IMR-90 (cell line): ENCODE results near the gene ADAMTS9. TPM values are rescaled to one million over a fixed set of nuclear protein-coding genes. Genes with fewer than 3 reads are reported as not detected.

Experiments used
- ATAC-seq: fragments of 200-7000 bp; cut with Tn5 transposase; 2 replicates; pipeline ENCODE4 v1.9.1; 2020; ENCODE audit warnings: low read depth, mild to moderate bottlenecking, moderate library complexity
- BruUV-seq: library from RNA; stranded (reverse); fragments of 400-500 nt; replicated peaks from 2 replicates; lab custom pipeline; 2021; lab: Mats Ljungman, UMichigan
- CTCF ChIA-PET: fragments of 300-600 bp; formaldehyde crosslinking; extraction: SDS; loops from one replicate; lab custom pipeline; 2021; ENCODE audit warnings: antibody characterized with exemption; lab: Yijun Ruan, JAX
- POLR2A ChIA-PET: fragments of 300-600 bp; sonication (Branson Sonifier 250); formaldehyde crosslinking; loops from one replicate; lab custom pipeline; 2022; ENCODE audit warnings: antibody characterized with exemption; ENCODE audit not compliant: unreplicated experiment; lab: Charles Lee
- DNase-seq: peaks from one replicate; pipeline ENCODE4 v3.0.0; 2013
- H2AFZ ChIP-seq: replicated peaks from 2 replicates; pipeline ENCODE3; 2013; ENCODE audit warnings: low read length, mild to moderate bottlenecking; ENCODE audit not compliant: poor library complexity
- H2AK5ac ChIP-seq: 2 replicates; pipeline ENCODE4 v1.6.1; 2013; ENCODE audit warnings: low read depth, low read length, inconsistent platforms
- H2AK9ac ChIP-seq: replicated peaks from 2 replicates; pipeline ENCODE3; 2013; ENCODE audit warnings: mild to moderate bottlenecking, low read depth, low read length, moderate library complexity; ENCODE audit not compliant: poor library complexity
- H2BK120ac ChIP-seq: 2 replicates; pipeline ENCODE4 v1.6.1; 2013; ENCODE audit warnings: low read depth, low read length, inconsistent platforms
- H2BK15ac ChIP-seq: 3 replicates; pipeline ENCODE4 v1.6.1; 2013; ENCODE audit warnings: low read depth, low read length, inconsistent platforms
- H2BK20ac ChIP-seq: 2 replicates; pipeline ENCODE4 v1.6.1; 2013; ENCODE audit warnings: low read depth, mild to moderate bottlenecking, inconsistent platforms, low read length, moderate library complexity
- H2BK5ac ChIP-seq: 2 replicates; pipeline ENCODE4 v1.6.1; 2013; ENCODE audit warnings: mild to moderate bottlenecking, low read depth, low read length, inconsistent platforms; ENCODE audit not compliant: poor library complexity, severe bottlenecking
- H3K14ac ChIP-seq: replicated peaks from 2 replicates; pipeline ENCODE4 v1.6.1; 2013; ENCODE audit warnings: low read depth, low read length, inconsistent platforms
- H3K18ac ChIP-seq: 2 replicates; pipeline ENCODE4 v1.6.1; 2013; ENCODE audit warnings: low read depth, low read length, control low read depth
- H3K23ac ChIP-seq: 2 replicates; pipeline ENCODE4 v1.6.1; 2013; ENCODE audit warnings: low read depth, low read length, inconsistent platforms
- H3K27ac ChIP-seq: 2 replicates; pipeline ENCODE4 v1.5.1; 2013; ENCODE audit warnings: mild to moderate bottlenecking, control low read depth, low read length; ENCODE audit not compliant: insufficient read depth
- H3K27me3 ChIP-seq: 2 replicates; pipeline ENCODE4 v1.6.1; 2013; ENCODE audit warnings: low read length; ENCODE audit not compliant: control insufficient read depth, insufficient read depth
- H3K36me3 ChIP-seq: 2 replicates; pipeline ENCODE4 v1.6.1; 2013; ENCODE audit warnings: low read length, mixed read lengths; ENCODE audit not compliant: control insufficient read depth, insufficient read depth
- H3K4ac ChIP-seq: 2 replicates; pipeline ENCODE4 v1.6.1; 2013; ENCODE audit warnings: low read depth, low read length, inconsistent platforms
- H3K4me1 ChIP-seq: 2 replicates; pipeline ENCODE4 v1.6.1; 2013; ENCODE audit warnings: low read length, mixed read lengths; ENCODE audit not compliant: control insufficient read depth, insufficient read depth
- H3K4me2 ChIP-seq: 2 replicates; pipeline ENCODE4 v1.6.1; 2013; ENCODE audit warnings: low read depth, mild to moderate bottlenecking, control low read depth, low read length, moderate library complexity
- H3K4me3 ChIP-seq: 2 replicates; pipeline ENCODE4 v1.5.1; 2013; ENCODE audit warnings: low read depth, mild to moderate bottlenecking, control low read depth, low read length, moderate library complexity; ENCODE audit not compliant: insufficient read depth
- H3K56ac ChIP-seq: 2 replicates; pipeline ENCODE4 v1.6.1; 2013; ENCODE audit warnings: low read length, inconsistent platforms; ENCODE audit not compliant: insufficient read depth; ENCODE audit errors: extremely low read depth
- H3K79me1 ChIP-seq, 2 experiments: 2 replicates each; pipeline ENCODE4 v1.6.1; 2013; ENCODE audit warnings: low read length in 2 of 2, inconsistent platforms in 1 of 2, low read depth in 1 of 2
- H3K9ac ChIP-seq: 2 replicates; pipeline ENCODE4 v1.6.1; 2013; ENCODE audit warnings: low read depth, low read length, control low read depth
- H3K9me1 ChIP-seq: 2 replicates; pipeline ENCODE4 v1.6.1; 2013; ENCODE audit warnings: low read length, inconsistent platforms; ENCODE audit not compliant: insufficient read depth
- H3K9me3 ChIP-seq: 2 replicates; pipeline ENCODE4 v1.6.1; 2013; ENCODE audit warnings: low read length; ENCODE audit not compliant: control insufficient read depth, insufficient read depth
- H4K20me1 ChIP-seq: 2 replicates; pipeline ENCODE4 v1.6.1; 2013; ENCODE audit warnings: low read length, inconsistent platforms; ENCODE audit not compliant: insufficient read depth
- H4K5ac ChIP-seq: 2 replicates; pipeline ENCODE4 v1.6.1; 2013; ENCODE audit warnings: mild to moderate bottlenecking, low read depth, low read length, control low read depth
- H4K8ac ChIP-seq, 2 experiments: 2 replicates each; pipeline ENCODE4 v1.6.1; 2013; ENCODE audit warnings: low read depth in 2 of 2, low read length in 2 of 2, control low read depth in 1 of 2, inconsistent platforms in 1 of 2
- H4K91ac ChIP-seq: 2 replicates; pipeline ENCODE4 v1.6.1; 2013; ENCODE audit warnings: low read depth, low read length, inconsistent platforms; ENCODE audit not compliant: insufficient read depth
- BHLHE40 ChIP-seq: fragments of 150-350 bp; IDR thresholded peaks from 2 replicates; pipeline ENCODE4 v1.6.1; 2016; ENCODE audit warnings: mild to moderate bottlenecking, low read depth, low read length
- CEBPB ChIP-seq: IDR thresholded peaks from 2 replicates; pipeline ENCODE4 v1.6.1; 2012; ENCODE audit warnings: low read depth, low read length, improper control_type of control experiment
- CHD1 ChIP-seq: IDR thresholded peaks from 2 replicates; pipeline ENCODE4 v1.6.1; 2012; ENCODE audit warnings: low read depth, low read length, improper control_type of control experiment
- FOS ChIP-seq: fragments of 150-350 bp; IDR thresholded peaks from 2 replicates; pipeline ENCODE4 v1.6.1; 2016; ENCODE audit warnings: low read depth, low read length
- MAFK ChIP-seq: IDR thresholded peaks from 2 replicates; pipeline ENCODE4 v1.6.1; 2012; ENCODE audit warnings: low read depth, low read length, improper control_type of control experiment
- MAZ ChIP-seq: IDR thresholded peaks from 2 replicates; pipeline ENCODE4 v1.6.1; 2012; ENCODE audit warnings: low read depth, mild to moderate bottlenecking, low read length, improper control_type of control experiment, moderate library complexity, borderline replicate concordance
- MXI1 ChIP-seq: IDR thresholded peaks from 2 replicates; pipeline ENCODE4 v1.6.1; 2012; ENCODE audit warnings: low read depth, mild to moderate bottlenecking, low read length, moderate library complexity, borderline replicate concordance
- NFE2L2 ChIP-seq: fragments of 150-350 bp; IDR thresholded peaks from 2 replicates; pipeline ENCODE4 v1.6.1; 2016; ENCODE audit warnings: low read depth, mild to moderate bottlenecking, low read length
- POLR2A ChIP-seq: IDR thresholded peaks from 2 replicates; pipeline ENCODE4 v1.6.1; 2012; ENCODE audit warnings: mild to moderate bottlenecking, low read depth, low read length
- RAD21 ChIP-seq: IDR thresholded peaks from 2 replicates; pipeline ENCODE4 v1.6.1; 2012; ENCODE audit warnings: low read length, improper control_type of control experiment
- RCOR1 ChIP-seq: IDR thresholded peaks from 2 replicates; pipeline ENCODE4 v1.6.1; 2012; ENCODE audit warnings: mild to moderate bottlenecking, low read length, improper control_type of control experiment; ENCODE audit not compliant: insufficient replicate concordance
- RFX5 ChIP-seq: IDR thresholded peaks from 2 replicates; pipeline ENCODE4 v1.8.0; 2012; ENCODE audit warnings: low read depth, mild to moderate bottlenecking, low read length, moderate library complexity
- SMC3 ChIP-seq: fragments of 150-350 bp; IDR thresholded peaks from 2 replicates; pipeline ENCODE4 v1.6.1; 2016; ENCODE audit warnings: low read depth, mild to moderate bottlenecking, antibody characterized with exemption, low read length, moderate library complexity
- WGBS, 2 experiments: methylation state at CpG; one replicate each; pipeline versions ENCODE4 v1.1.5 to v1.1.7; 2013; ENCODE audit warnings: missing lambda C conversion rate in 2 of 2; ENCODE audit not compliant: insufficient read length in 1 of 2; ENCODE audit errors: extremely low coverage in 2 of 2; 5-methylcytosine and 5-hydroxymethylcytosine counted together
- dilution Hi-C: fragments of 300-500 bp; cut with HindIII; formaldehyde crosslinking; loops from one replicate; pipeline ENCODE4 v1.14.3; 2018; ENCODE audit warnings: low sequenced_read_pairs; ENCODE audit not compliant: unreplicated experiment
- in situ Hi-C: fragments of 300-500 bp; cut with MboI; formaldehyde crosslinking; loops from 3 replicates; pipeline ENCODE4 v1.14.3; 2019; ENCODE audit warnings: low sequenced_read_pairs, inconsistent platforms, mixed read lengths
- intact Hi-C: fragments of 100-400 bp; cut with micrococcal nuclease; formaldehyde crosslinking; loops from 2 replicates; pipeline ENCODE4 v1.10.0; 2022
- polyA plus RNA-seq, 3 experiments: library from polyadenylated mRNA; depleted of rRNA; stranded (reverse); fragments of >200 nt; gene quantifications; 2 replicates each; pipeline ENCODE4 v1.2.3, GENCODE V29; 2012; ENCODE audit warnings: low replicate concordance in 1 of 3
- total RNA-seq: library from RNA; depleted of rRNA; stranded (reverse); fragments of >200 nt; gene quantifications from 2 replicates; pipeline ENCODE4 v1.2.3, GENCODE V29; 2012
- TF ChIP-seq, protein P1 (sequence below): fragments of 150-350 bp; IDR thresholded peaks from 2 replicates; pipeline ENCODE4 v1.6.1; 2017; ENCODE audit warnings: mild to moderate bottlenecking, antibody characterized with exemption, low read length, low read depth
- TF ChIP-seq, protein P2 (sequence below): fragments of 150-350 bp; IDR thresholded peaks from 2 replicates; pipeline ENCODE4 v1.6.1; 2016; ENCODE audit warnings: low read depth, mild to moderate bottlenecking, low read length, moderate library complexity, borderline replicate concordance
- TF ChIP-seq, protein P3 (sequence below): conservative IDR thresholded peaks from 2 replicates; pipeline ENCODE4 v1.5.1; 2012; ENCODE audit warnings: mild to moderate bottlenecking, low read depth, low read length, improper control_type of control experiment

ADAMTS9 gene
- total and polyA plus RNA-seq, 2 of the 4 experiments (the other 2 are of a cell fraction) = 0.55 to 1.1 TPM

DNA sequence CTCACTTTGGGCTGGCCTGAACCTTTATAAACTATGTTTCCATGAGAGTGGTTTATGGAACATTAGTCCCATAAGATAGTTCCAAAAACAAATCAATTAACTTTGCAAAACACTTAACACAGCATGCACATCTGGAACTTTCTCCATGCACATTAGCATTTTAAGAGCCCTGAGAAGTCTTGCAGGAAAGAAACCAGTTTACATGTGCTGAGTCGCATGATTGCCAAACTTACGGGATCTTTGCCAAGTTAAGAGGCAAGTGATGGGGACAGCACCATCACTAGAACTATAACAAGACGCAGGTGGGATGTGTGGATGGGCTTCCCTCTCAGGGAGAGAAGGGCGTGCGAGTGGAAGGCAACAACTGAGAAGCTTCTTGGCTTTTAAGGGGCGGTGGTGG, 20.7 kb downstream of the ADAMTS9 start:
- no peak overlapping the region for H2BK15ac ChIP-seq
- dilution Hi-C loops (no loop called here), intact Hi-C loops (loop anchor here (5.0 kb wide), 1 partner anchor 120 kb away; no protein-coding TSS in a partner anchor), in situ Hi-C loops (no loop called here)
- no peak overlapping the region for H3K23ac ChIP-seq
- ChIA-PET CTCF (no interaction called here), POLR2A (no interaction called here)
- no peak overlapping the region for H3K4me2 ChIP-seq
- DNase-seq (no peak), ATAC-seq (no peak)
- TF ChIP-seq FOS (no peak), BHLHE40 (no peak), RCOR1 (no peak), CHD1 (no peak), NFE2L2 (no peak), MXI1 (no peak), MAZ (no peak), POLR2A (no peak), SMC3 (no peak), MAFK (no peak), RFX5 (no peak), CEBPB (no peak), RAD21 (no peak)
- TF ChIP-seq, protein P1, sequence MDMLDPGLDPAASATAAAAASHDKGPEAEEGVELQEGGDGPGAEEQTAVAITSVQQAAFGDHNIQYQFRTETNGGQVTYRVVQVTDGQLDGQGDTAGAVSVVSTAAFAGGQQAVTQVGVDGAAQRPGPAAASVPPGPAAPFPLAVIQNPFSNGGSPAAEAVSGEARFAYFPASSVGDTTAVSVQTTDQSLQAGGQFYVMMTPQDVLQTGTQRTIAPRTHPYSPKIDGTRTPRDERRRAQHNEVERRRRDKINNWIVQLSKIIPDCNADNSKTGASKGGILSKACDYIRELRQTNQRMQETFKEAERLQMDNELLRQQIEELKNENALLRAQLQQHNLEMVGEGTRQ = no peak
- TF ChIP-seq, protein P2, sequence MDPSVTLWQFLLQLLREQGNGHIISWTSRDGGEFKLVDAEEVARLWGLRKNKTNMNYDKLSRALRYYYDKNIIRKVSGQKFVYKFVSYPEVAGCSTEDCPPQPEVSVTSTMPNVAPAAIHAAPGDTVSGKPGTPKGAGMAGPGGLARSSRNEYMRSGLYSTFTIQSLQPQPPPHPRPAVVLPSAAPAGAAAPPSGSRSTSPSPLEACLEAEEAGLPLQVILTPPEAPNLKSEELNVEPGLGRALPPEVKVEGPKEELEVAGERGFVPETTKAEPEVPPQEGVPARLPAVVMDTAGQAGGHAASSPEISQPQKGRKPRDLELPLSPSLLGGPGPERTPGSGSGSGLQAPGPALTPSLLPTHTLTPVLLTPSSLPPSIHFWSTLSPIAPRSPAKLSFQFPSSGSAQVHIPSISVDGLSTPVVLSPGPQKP = no peak
- TF ChIP-seq, protein P3, sequence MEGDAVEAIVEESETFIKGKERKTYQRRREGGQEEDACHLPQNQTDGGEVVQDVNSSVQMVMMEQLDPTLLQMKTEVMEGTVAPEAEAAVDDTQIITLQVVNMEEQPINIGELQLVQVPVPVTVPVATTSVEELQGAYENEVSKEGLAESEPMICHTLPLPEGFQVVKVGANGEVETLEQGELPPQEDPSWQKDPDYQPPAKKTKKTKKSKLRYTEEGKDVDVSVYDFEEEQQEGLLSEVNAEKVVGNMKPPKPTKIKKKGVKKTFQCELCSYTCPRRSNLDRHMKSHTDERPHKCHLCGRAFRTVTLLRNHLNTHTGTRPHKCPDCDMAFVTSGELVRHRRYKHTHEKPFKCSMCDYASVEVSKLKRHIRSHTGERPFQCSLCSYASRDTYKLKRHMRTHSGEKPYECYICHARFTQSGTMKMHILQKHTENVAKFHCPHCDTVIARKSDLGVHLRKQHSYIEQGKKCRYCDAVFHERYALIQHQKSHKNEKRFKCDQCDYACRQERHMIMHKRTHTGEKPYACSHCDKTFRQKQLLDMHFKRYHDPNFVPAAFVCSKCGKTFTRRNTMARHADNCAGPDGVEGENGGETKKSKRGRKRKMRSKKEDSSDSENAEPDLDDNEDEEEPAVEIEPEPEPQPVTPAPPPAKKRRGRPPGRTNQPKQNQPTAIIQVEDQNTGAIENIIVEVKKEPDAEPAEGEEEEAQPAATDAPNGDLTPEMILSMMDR = no peak
- H3K4me1 ChIP-seq = no peaks in the 10 kb centered on the region
- no peak overlapping the region for H2AK9ac ChIP-seq
- H3K9ac ChIP-seq = no peak overlapping the region
- H2AFZ ChIP-seq = no peak overlapping the region
- no peak overlapping the region for H2BK120ac ChIP-seq
- no peak overlapping the region for H3K18ac ChIP-seq
- no peak overlapping the region for H2AK5ac ChIP-seq
- H4K20me1 ChIP-seq = no peaks in the 10 kb centered on the region
- H3K27me3 ChIP-seq = no peaks in the 10 kb centered on the region
- no peak overlapping the region for H3K4ac ChIP-seq
- BruUV-seq = no TSS peak
- H3K14ac ChIP-seq = no peak overlapping the region
- H2BK5ac ChIP-seq = no peak overlapping the region
- no peak overlapping the region for H3K27ac ChIP-seq
- H3K56ac ChIP-seq = no peak overlapping the region
- no peaks in the 10 kb centered on the region for H3K9me3 ChIP-seq
- WGBS, 2 experiments = no CpG with 5 or more reads among the region's 6 CpGs
- no peak overlapping the region for H4K91ac ChIP-seq
- no peak overlapping the region for H3K4me3 ChIP-seq
- H2BK20ac ChIP-seq = no peak overlapping the region
- H3K36me3 ChIP-seq = peaks cover 1% of the 10 kb centered on the region; the same call in 1 of the 2 replicates
- H3K79me1 ChIP-seq = no peaks in the 10 kb centered on the region
- no peak overlapping the region for H4K8ac ChIP-seq
- no peaks in the 10 kb centered on the region for H3K9me1 ChIP-seq
- no peak overlapping the region for H4K5ac ChIP-seq
